Measurements from ENCODE around the gene CDC42EP1.

The CDC42EP1 gene

GRCh38 chr22:37560608-37561211 lies 430 bp downstream of the CDC42EP1 start:
- DNase-seq (ENCODE audit: low read depth) = no peak

- no peak for DNase-seq (ENCODE audit: low read depth)
Measured at GRCh38 chr22:37561212-37562048, 1.1 kb downstream of the CDC42EP1 start.

GRCh38 chr22:37562049-37562875 lies 2.0 kb downstream of the CDC42EP1 start:
- DNase-seq (ENCODE audit: low read depth) = no peak

- DNase-seq (ENCODE audit: low read depth) = no peak
Measured at GRCh38 chr22:37563153-37564081, 3.1 kb downstream of the CDC42EP1 start.

GRCh38 chr22:37564111-37564711 lies 3.9 kb downstream of the CDC42EP1 start:
- DNase-seq (ENCODE audit: low read depth) = no peak

- no peak for DNase-seq (ENCODE audit: low read depth)
Measured at GRCh38 chr22:37565830-37566229, 5.5 kb downstream of the CDC42EP1 start.

- DNase-seq (ENCODE audit: low read depth) = no peak
Measured at GRCh38 chr22:37566329-37566837, 6.1 kb downstream of the CDC42EP1 start.

- DNase-seq (ENCODE audit: low read depth) = peak; percentile 58
Measured at GRCh38 chr22:37566903-37567798, 6.9 kb downstream of the CDC42EP1 start.

- DNase-seq (ENCODE audit: low read depth) = no peak
Measured at GRCh38 chr22:37568012-37568411, 7.7 kb downstream of the CDC42EP1 start.

- DNase-seq (ENCODE audit: low read depth) = no peak
Measured at GRCh38 chr22:37568448-37569008, 8.2 kb downstream of the CDC42EP1 start.

GRCh38 chr22:37569009-37569920 lies 9.0 kb downstream of the CDC42EP1 start:
- DNase-seq (ENCODE audit: low read depth) = no peak

GRCh38 chr22:37569921-37570660 lies 9.8 kb downstream of the CDC42EP1 start:
- no peak for DNase-seq (ENCODE audit: low read depth)

GRCh38 chr22:37570661-37570976 lies 10.3 kb downstream of the CDC42EP1 start:
- DNase-seq (ENCODE audit: low read depth) = no peak

GRCh38 chr22:37571258-37571991 lies 11.1 kb downstream of the CDC42EP1 start:
- no peak for DNase-seq (ENCODE audit: low read depth)

GRCh38 chr22:37571992-37572373 lies 11.7 kb downstream of the CDC42EP1 start:
- no peak for DNase-seq (ENCODE audit: low read depth)

- no peak for DNase-seq (ENCODE audit: low read depth)
Measured at GRCh38 chr22:37575490-37576003, 15.3 kb downstream of the CDC42EP1 start.

- DNase-seq (ENCODE audit: low read depth) = no peak
Measured at GRCh38 chr22:37578002-37578401, 17.7 kb downstream of the CDC42EP1 start.
